HG03060 (cell line): ENCODE measurements around the gene TRABD2B.

Experiments
- ATAC-seq: cut with Tn5 transposase; IDR thresholded peaks from one replicate; pipeline ENCODE4 v1.9.1; 2021; ENCODE audit warnings: low read depth, moderate number of reproducible peaks; ENCODE audit not compliant: unreplicated experiment

TRABD2B gene

DNA sequence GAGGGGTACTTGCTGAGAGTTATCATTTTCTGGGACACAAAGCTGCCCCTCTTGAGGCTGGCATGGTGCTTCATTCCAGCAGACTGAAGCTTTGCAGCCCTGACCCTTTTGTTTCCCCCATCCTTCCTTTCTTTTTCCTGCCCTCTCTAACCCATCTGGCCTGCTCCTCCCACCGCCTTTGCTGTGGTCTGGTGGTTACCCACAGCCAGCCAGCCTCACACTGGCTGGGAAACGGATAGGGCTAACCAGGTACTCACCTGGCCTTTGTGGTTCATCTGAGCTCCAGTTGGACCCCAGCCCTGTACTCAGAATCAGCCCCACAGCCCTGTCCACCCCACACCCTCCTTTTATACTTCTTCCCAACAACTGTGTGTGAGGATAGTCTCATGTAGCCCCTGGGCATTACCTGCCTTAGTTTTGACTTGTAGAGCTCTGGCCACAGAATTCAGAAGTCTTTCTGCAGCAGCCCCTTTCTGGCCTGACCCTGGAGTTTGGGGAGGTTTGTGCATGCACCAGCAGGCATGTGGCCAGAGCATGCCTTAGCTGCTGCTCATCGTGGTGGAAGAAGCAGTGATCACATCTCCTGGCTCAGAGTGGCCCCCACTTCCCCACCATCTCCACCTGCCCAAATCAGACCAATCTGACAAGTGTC lies 138.0 kb downstream of the TRABD2B start:
- ATAC-seq: no peak

GRCh38 chr1:47856996-47857395 lies 140.2 kb downstream of the TRABD2B start:
- no peak for ATAC-seq

DNA sequence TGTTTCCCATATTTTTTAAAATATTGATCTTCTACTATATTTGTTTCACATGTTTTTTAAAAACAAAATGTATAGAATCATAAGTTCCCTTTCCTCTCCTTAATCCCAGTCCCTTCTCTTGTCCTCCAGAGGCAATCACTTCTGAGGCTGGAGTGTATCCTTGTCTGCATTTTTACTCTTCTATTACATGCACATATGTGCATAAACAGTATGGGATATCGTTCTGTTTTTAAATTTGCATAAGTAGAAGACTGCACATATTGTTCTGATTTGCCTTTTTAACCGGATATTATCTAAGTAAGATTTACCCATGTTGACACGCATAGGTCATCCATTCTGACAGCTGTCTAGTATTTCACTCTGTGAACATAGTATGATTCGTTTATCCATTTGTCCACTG lies 142.0 kb downstream of the TRABD2B start:
- ATAC-seq: no peak

DNA sequence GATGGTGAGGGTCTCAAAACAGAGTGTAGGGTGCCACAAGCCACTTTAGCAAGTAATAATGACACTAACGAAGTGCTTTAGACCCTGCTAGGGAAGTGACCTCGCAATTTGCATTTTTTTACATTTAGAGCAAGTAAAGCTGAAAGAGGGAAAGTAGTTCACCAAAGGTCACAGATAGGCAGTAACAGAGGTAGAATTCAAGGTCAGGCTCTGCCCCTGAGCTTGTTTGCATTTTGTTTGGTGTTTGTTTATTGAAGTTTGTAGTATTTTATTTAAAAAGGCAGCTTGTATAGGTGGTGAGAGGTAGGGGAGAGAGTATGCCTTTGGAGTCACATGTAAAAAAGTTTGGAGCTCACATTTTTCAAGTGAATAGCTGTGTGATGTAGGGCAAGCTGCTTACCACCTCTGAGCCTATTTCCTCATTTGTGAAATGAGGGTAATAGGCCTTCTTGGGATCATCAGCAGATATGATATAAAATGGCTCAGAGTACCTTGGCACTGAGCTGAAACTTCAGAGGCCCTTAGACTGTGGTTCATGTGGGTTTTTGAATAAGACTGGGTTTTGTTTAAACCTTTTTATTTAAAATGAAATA lies 142.5 kb downstream of the TRABD2B start:
- ATAC-seq: no peak

GRCh38 chr1:47853852-47854251 lies 143.3 kb downstream of the TRABD2B start:
- no peak for ATAC-seq

DNA sequence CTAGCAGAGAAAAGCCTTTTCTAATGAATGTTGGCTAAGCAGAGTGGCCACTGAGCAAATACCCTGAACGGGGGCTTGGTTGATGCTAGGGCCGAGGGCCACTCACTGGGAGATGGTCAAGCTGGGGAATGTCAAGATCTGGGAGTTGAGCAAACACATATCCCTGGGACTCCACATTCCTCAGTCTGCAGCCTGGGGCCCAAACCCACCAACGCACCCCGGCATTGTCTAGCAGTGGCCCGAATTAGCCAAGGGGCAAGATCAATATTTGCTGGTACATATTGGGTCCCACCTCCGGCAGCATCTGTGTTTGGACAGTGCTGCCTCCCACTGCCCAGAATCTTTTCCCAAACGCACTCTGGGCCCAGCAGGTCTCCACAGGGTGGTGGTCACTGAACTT lies 144.1 kb downstream of the TRABD2B start:
- ATAC-seq: no peak

DNA sequence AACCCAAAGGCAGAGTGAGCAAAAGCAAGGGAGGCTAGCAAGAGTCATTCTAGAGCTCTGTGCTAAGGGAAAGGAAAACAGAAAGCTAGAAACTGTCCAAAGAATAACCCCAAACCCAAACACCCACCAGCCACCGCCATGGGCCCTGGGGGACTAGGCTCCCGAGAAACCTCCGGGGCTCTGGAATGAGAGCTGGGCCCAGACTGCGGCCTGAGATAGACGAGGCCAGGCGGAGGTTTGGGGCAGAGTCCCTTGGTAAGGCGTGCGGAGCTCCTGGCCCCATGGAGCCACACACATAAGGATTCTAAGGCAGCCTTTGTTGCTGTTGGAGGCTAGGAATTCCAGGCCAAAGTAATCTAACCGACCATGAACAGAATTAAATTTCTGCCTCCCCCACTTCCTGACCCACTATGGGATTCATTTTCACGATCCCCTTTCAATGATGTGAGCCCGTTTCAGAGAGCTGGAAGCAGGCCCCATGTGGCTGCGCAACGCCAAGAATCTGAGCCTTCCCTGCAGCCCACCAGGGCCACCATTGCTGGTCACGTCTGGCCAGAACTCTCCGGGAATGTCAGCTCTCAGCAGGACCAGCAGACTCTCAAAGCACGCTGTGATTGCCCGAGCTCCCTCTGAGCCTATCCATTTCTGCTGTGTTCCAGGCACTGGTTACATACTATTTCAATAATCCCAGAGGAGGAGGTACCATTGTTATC lies 145.0 kb downstream of the TRABD2B start:
- no peak for ATAC-seq

DNA sequence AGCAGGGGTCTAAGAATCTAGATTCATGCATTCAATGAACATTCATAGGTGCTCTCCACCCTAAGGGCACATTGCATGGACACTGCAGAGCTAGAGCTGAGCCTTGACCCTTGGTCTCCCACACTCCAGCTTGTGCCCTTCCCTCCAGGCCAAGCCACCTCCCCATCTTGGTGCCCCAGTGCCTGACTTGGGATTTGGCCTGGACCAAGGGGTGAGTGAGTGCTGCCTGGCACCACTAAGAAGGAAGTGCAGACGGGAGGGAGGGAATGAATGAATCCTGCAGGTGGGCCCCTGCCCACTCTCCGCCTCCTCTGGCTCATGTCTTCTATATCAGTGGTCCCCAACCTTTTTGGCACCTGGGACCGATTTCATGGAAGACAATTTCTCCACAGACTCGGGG lies 146.7 kb downstream of the TRABD2B start:
- ATAC-seq: no peak

DNA sequence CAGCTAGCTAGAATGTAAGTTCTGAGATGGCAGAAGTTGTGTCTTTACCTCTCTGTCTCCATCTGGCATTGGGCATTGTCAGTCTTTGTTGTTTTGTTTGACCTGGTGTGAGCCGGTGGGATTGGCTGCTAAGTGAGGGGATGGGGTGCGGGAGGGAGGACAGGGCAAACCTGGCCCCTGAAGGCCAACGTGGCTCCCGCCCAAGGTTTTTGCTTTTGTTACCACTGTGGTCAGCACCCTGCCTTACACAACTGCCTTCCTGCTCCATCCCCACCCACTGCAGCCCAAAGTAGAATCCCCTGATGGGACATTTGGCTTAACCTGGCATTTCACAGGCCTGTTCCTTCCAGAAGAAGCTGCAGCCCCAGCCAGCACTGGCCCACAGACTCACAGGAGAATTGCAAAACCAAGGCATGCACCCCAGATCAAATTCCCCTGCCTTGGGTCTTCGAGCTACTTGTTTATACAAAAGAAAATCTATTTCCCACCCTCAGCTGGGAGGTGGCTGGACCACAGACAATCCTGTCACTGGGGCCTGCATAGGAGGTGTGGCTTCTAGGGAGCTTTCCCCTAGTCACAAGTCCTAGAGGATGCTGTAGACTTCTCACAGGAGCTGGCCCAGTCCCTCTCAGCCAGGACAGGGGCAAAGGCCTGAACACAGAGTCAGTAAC lies 147.5 kb downstream of the TRABD2B start:
- no peak for ATAC-seq

DNA sequence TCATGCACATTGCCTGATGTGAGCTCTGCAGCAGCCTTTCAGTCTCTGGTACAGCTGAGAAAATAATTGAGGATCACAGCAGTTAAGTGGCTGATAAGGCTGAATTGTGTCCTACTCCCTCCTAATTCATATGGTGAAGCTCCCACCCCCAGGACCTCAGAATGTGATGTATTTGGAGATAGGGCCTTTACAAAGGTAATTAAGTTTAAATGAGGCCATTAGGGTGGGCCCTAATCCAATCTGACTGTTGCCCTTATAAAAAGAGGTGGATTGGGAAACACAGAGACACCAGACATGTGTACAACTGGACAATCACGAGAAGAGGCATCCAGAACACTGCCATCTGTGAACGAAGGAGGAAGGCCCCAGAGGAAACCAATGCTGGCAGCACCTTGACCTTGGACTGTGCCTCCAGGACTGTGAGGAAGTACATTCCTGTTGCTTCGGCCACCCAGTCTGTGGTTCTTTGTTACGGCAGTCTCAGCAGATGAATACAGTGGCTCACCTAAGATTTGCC lies 148.1 kb downstream of the TRABD2B start:
- ATAC-seq: no peak

DNA sequence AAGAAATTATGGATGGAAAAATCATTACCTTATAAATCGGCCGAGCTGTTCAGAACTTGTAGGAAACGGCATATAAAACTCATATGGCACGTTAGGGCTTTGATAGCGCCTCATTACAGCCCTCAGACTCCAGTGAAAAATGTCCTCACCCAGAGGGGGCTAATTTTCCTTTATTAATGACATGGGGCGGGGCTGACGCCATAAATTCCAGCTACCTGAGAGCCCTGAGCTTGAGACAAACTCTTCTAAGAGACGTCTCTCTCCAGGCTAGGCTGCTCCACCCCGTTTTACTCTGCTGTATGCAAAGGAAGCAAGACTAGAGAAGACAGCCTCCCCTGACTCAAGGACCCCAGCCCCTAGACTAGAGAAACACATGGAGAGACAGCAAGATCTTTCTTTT lies 149.4 kb downstream of the TRABD2B start:
- no peak for ATAC-seq

DNA sequence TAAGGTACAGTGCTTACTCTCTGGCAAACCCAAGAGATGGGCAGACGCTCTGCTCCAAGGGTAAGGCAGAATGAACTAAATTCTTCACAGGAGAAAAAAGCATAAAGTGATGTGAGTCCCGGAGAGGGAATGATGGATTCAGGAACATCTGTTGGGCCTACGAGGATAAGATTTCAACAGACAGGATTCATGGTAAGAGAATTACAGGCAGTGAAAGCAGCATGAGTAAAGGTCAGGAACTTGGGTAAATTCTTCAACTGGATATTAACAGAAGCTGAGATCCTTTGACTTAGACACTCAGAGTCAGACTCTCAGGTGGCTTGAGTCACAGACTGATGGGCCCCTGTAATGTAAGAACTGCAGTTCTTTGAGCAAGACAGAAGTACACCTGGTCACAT lies 152.6 kb downstream of the TRABD2B start:
- no peak for ATAC-seq

GRCh38 chr1:47843781-47844557 lies 153.2 kb downstream of the TRABD2B start:
- ATAC-seq: no peak

DNA sequence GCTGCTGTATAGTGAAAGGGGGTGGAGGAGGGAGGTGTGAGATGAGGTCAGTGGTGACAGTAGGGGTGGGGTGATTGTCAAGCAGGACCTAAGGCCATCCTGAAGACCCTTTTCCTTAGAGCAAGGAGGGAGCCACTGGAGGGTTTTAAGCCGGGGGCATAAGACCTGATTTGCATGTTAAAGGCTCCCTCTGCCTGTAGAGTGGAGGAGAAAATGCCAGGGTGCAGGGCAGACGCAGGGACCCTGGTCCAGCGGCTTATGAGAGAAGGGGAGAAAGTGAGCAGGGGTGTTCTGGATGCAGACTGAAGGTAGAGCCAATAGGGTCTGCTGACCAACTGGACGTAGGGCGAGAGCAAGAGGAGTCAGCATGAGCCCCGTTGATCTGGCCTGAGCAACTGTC lies 154.1 kb downstream of the TRABD2B start:
- ATAC-seq: no peak

DNA sequence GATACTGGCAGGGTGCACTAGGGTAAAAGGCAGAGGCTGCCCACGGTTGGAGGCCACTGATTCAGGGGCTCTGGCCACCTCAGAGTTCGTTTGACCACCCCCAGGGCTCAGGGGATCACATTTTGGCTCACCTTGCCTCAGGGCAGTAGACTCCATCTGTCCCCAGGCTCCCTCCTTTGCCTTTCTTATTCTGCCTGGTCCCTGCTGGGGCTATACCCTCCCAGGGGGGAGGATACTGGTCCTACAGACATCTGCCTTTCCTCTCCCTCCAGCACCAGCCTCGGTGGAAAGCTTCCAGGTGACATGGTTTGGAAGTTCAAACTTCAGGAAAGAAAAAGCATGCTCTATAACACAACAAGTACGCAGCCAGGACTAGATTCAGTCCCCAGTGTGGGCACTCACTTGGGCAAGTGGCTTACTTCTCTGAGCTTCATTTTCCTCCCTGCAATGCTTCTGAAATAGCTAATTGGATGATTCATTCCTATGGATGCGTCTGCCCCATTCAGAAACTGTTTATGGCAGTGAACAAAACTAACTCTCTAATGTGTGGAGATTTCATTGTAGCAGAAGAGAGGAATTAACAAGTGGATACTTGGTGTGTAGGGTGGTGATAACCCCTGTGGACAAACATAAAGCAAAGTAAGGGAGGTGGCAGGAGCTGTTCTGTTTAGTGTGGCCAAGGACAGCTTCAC lies 154.8 kb downstream of the TRABD2B start:
- no peak for ATAC-seq

DNA sequence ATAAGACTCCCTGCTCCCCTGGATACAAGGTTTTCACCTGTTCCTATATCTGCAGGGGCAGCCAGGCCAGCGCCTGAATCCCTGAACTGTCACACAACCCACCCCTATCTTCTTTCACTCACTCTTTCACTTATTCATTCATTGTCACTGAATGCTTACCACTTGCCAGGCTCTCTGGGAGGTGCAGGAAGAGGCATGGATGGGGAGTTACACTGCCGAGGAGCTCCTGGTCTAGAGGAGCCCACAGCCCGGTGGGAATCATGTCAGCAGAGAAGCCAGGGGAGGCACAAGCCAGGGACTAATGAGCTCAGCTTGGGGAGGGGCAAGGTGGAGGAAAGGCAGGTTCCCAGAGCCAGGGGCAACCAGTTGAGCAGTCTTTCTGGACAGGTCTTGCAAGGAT lies 155.8 kb downstream of the TRABD2B start:
- ATAC-seq: no peak

- no peak for ATAC-seq
Observed at GRCh38 chr1:47840393-47841190, 156.6 kb downstream of the TRABD2B start.

DNA sequence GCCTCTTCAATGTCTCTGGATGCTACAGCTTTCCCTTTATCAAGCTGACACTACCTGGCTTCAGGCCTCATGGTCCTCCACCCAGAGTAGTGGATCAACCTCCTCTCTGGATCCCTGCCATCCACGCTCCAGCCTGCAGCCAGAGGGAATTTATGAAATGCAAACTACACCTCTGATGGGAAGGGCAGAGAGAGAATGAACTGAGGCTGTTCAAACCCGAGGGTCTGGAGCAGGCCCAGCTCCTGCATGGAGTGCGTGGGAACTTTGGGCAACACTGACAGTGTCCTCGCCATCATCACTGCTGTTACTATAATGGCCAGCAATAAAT lies 157.8 kb downstream of the TRABD2B start:
- no peak for ATAC-seq
